Activated B cell treated with CpG ODN at 0.5 μM for 24 hours (primary cell): Measurements from ENCODE around the gene NBEAL2. TPM values are rescaled to one million over a fixed set of nuclear protein-coding genes. Genes with fewer than 3 reads are reported as not detected.

ENCODE experiments used
- ATAC-seq: fragments of 200-7000 bp; cut with Tn5 transposase; one replicate; pipeline ENCODE4 v1.10.0; 2021; ENCODE audit warnings: low read depth, mild to moderate bottlenecking, moderate library complexity
- CTCF ChIA-PET: fragments of 350-600 bp; sonication (Branson Sonifier 250); formaldehyde crosslinking; loops from one replicate; lab custom pipeline; 2021; ENCODE audit warnings: antibody characterized with exemption; lab: Charles Lee
- POLR2A ChIA-PET: fragments of 350-600 bp; sonication (Branson Sonifier 250); formaldehyde crosslinking; loops from one replicate; lab custom pipeline; 2021; ENCODE audit warnings: antibody characterized with exemption; lab: Charles Lee
- DNase-seq: peaks from one replicate; pipeline ENCODE4 v3.0.0; 2022
- H3K27ac Mint-ChIP-seq: one replicate; pipeline ENCODE4 v1.8.0; 2020; ENCODE audit warnings: mixed read lengths
- H3K27me3 Mint-ChIP-seq: one replicate; pipeline ENCODE4 v1.8.0; 2021; ENCODE audit warnings: mixed read lengths
- H3K36me3 Mint-ChIP-seq: one replicate; pipeline ENCODE4 v1.8.0; 2021; ENCODE audit warnings: low read depth, mixed read lengths
- H3K4me1 Mint-ChIP-seq: one replicate; pipeline ENCODE4 v1.8.0; 2021; ENCODE audit warnings: mixed read lengths
- H3K4me3 Mint-ChIP-seq: one replicate; pipeline ENCODE4 v1.8.0; 2020; ENCODE audit warnings: mild to moderate bottlenecking, mixed read lengths
- H3K9me3 Mint-ChIP-seq: one replicate; pipeline ENCODE4 v1.8.0; 2020; ENCODE audit warnings: mixed read lengths
- CTCF ChIP-seq: fragments of 200-600 bp; IDR thresholded peaks from one replicate; pipeline ENCODE4 v1.8.0; 2022; ENCODE audit warnings: antibody characterized with exemption, mild to moderate bottlenecking
- intact Hi-C: fragments of 100-400 bp; cut with micrococcal nuclease; formaldehyde crosslinking; loops from one replicate; pipeline ENCODE4 v1.15.1; 2024
- total RNA-seq: library from RNA; stranded (reverse); gene quantifications from 2 replicates; pipeline ENCODE4 v1.2.3, GENCODE V29; 2022

The NBEAL2 gene
- total RNA-seq, 1 donor from 2014 or later, result 98.6 TPM

GRCh38 chr3:47010111-47010712 lies 30.7 kb downstream of the NBEAL2 start:
- Mint-ChIP-seq H3K4me3 (peak overlapping the region; percentile 81), H3K9me3 (no peaks in the 10 kb centered on the region), H3K36me3 (peaks cover 32% of the 10 kb centered on the region), H3K27me3 (no peaks in the 10 kb centered on the region), H3K4me1 (peaks cover 13% of the 10 kb centered on the region), H3K27ac (peak overlapping the region; percentile 73)
- intact Hi-C loops, result loop anchor here (10.0 kb wide), 1 partner anchor 315 kb away; no protein-coding TSS in a partner anchor
- DNase-seq, result peak; percentile 17
- no peak for ATAC-seq
- TF ChIP-seq CTCF, result no peak
- CTCF ChIA-PET, result no interaction called here
- POLR2A ChIA-PET, result interaction anchor here (1.5 to 1.6 kb wide), 4 partner anchors 10 to 154 kb away, joined by 4 to 15 read pairs (median 10); partner anchors contain the start of genes CCDC12, NBEAL2 and SETD2

GRCh38 chr3:47010910-47011309 lies 31.4 kb downstream of the NBEAL2 start:
- ATAC-seq (no peak), DNase-seq (no peak)
- peaks cover 13% of the 10 kb centered on the region for H3K4me1 Mint-ChIP-seq
- CTCF ChIA-PET, result no interaction called here
- no peak overlapping the region for H3K4me3 Mint-ChIP-seq
- no peak for TF ChIP-seq CTCF
- H3K36me3 Mint-ChIP-seq, result peaks cover 31% of the 10 kb centered on the region
- intact Hi-C loops, result loop anchor here (10.0 kb wide), 1 partner anchor 314 kb away; no protein-coding TSS in a partner anchor
- peak overlapping the region; percentile 73 for H3K27ac Mint-ChIP-seq
- H3K27me3 Mint-ChIP-seq, result no peaks in the 10 kb centered on the region
- H3K9me3 Mint-ChIP-seq, result no peaks in the 10 kb centered on the region
- POLR2A ChIA-PET, result no interaction called here

- H3K27ac Mint-ChIP-seq, result peak overlapping the region; percentile 11
- ATAC-seq (no peak), DNase-seq (no peak)
- H3K36me3 Mint-ChIP-seq, result peaks cover 29% of the 10 kb centered on the region
- CTCF ChIA-PET, result no interaction called here
- intact Hi-C loops, result loop anchor here (10.0 kb wide), 1 partner anchor 313 kb away; no protein-coding TSS in a partner anchor
- POLR2A ChIA-PET, result interaction anchor here (0.6 kb wide), 1 partner anchor 32 kb away, joined by 3 read pairs; no protein-coding TSS in a partner anchor
- peaks cover 16% of the 10 kb centered on the region for H3K4me1 Mint-ChIP-seq
- H3K27me3 Mint-ChIP-seq, result no peaks in the 10 kb centered on the region
- H3K4me3 Mint-ChIP-seq, result no peak overlapping the region
- TF ChIP-seq CTCF, result no peak
- no peaks in the 10 kb centered on the region for H3K9me3 Mint-ChIP-seq
Observed at GRCh38 chr3:47011371-47011770, 31.9 kb downstream of the NBEAL2 start.

- peaks cover 29% of the 10 kb centered on the region for H3K4me1 Mint-ChIP-seq
- ChIA-PET POLR2A (no interaction called here), CTCF (no interaction called here)
- no peaks in the 10 kb centered on the region for H3K27me3 Mint-ChIP-seq
- no peak overlapping the region for H3K27ac Mint-ChIP-seq
- ATAC-seq (no peak), DNase-seq (no peak)
- intact Hi-C loops, result loop anchor here (10.0 kb wide), 1 partner anchor 312 kb away; no protein-coding TSS in a partner anchor
- TF ChIP-seq CTCF, result no peak
- peaks cover 35% of the 10 kb centered on the region for H3K36me3 Mint-ChIP-seq
- no peak overlapping the region for H3K4me3 Mint-ChIP-seq
- H3K9me3 Mint-ChIP-seq, result no peaks in the 10 kb centered on the region
Observed at GRCh38 chr3:47012342-47013230, 33.1 kb downstream of the NBEAL2 start.

GRCh38 chr3:47013231-47013630 lies 33.8 kb downstream of the NBEAL2 start:
- H3K4me1 Mint-ChIP-seq, result peaks cover 35% of the 10 kb centered on the region
- POLR2A ChIA-PET, result no interaction called here
- no peak for ATAC-seq
- H3K27me3 Mint-ChIP-seq, result no peaks in the 10 kb centered on the region
- H3K27ac Mint-ChIP-seq, result no peak overlapping the region
- intact Hi-C loops, result loop anchor here (10.0 kb wide), 1 partner anchor 312 kb away; no protein-coding TSS in a partner anchor
- peaks cover 40% of the 10 kb centered on the region for H3K36me3 Mint-ChIP-seq
- no peak overlapping the region for H3K4me3 Mint-ChIP-seq
- TF ChIP-seq CTCF, result no peak
- no peak for DNase-seq
- no peaks in the 10 kb centered on the region for H3K9me3 Mint-ChIP-seq
- CTCF ChIA-PET, result no interaction called here
